GM12878 (cell line): ENCODE measurements around the gene CTR9. TPM values are rescaled to one million over a fixed set of nuclear protein-coding genes. Genes with fewer than 3 reads are reported as not detected.

ENCODE experiments used
- ASH2L ChIP-seq: fragments of 300-600, 200-600 bp; sonication (generic); IDR thresholded peaks from 2 replicates; pipeline ENCODE4 v1.6.1; 2017; ENCODE audit warnings: low read depth, mild to moderate bottlenecking, borderline replicate concordance
- ATF3 ChIP-seq: IDR thresholded peaks from 2 replicates; pipeline ENCODE4 v1.6.1; 2011; ENCODE audit warnings: low read depth, mild to moderate bottlenecking, low read length, moderate library complexity, borderline replicate concordance; ENCODE audit errors: extremely low read depth
- BACH1 ChIP-seq: fragments of 450-650 bp; IDR thresholded peaks from 2 replicates; pipeline ENCODE4 v1.6.1; 2017; ENCODE audit warnings: mild to moderate bottlenecking, borderline replicate concordance
- CHD1 ChIP-seq: IDR thresholded peaks from 2 replicates; pipeline ENCODE4 v1.6.1; 2012; ENCODE audit warnings: low read depth, low read length, improper control_type of control experiment
- CTCF ChIP-seq, 3 experiments: IDR thresholded peaks in 2 of 3; conservative IDR thresholded peaks in 1 of 3; 2 replicates each; pipeline ENCODE4 v1.5.1; 2011; ENCODE audit warnings: low read depth in 3 of 3, low read length in 3 of 3, mild to moderate bottlenecking in 3 of 3, control low read depth in 2 of 3, moderate library complexity in 2 of 3, inconsistent platforms in 1 of 3, mixed read lengths in 1 of 3; ENCODE audit not compliant: control insufficient read depth in 2 of 3, insufficient read depth in 1 of 3; ENCODE audit errors: extremely low read depth in 1 of 3
- EZH2 ChIP-seq: IDR thresholded peaks from 2 replicates; pipeline ENCODE4 v1.6.1; 2012; ENCODE audit warnings: low read depth, mild to moderate bottlenecking, control low read depth, inconsistent platforms, low read length, borderline replicate concordance; ENCODE audit not compliant: control insufficient read depth
- IRF3 ChIP-seq: fragments of 450-650 bp; IDR thresholded peaks from 2 replicates; pipeline ENCODE4 v1.6.1; 2014; ENCODE audit warnings: mild to moderate bottlenecking
- MTA3 ChIP-seq: IDR thresholded peaks from 2 replicates; pipeline ENCODE4 v1.6.1; 2012; ENCODE audit warnings: low read length, inconsistent platforms, borderline replicate concordance
- MXI1 ChIP-seq: fragments of 150-350 bp; IDR thresholded peaks from 2 replicates; pipeline ENCODE4 v1.6.1; 2011; ENCODE audit warnings: low read depth, mild to moderate bottlenecking, inconsistent platforms, low read length, improper control_type of control experiment
- MYB ChIP-seq: fragments of 150-350 bp; IDR thresholded peaks from 2 replicates; pipeline ENCODE4 v1.6.1; 2014; ENCODE audit warnings: mild to moderate bottlenecking, low read depth, low read length, borderline replicate concordance
- MYC ChIP-seq: IDR thresholded peaks from 2 replicates; pipeline ENCODE4 v1.6.1; 2011; ENCODE audit warnings: mild to moderate bottlenecking, low read length, moderate library complexity, inconsistent platforms; ENCODE audit not compliant: insufficient read depth, insufficient replicate concordance, insufficient read length, severe bottlenecking
- NR2F1 ChIP-seq: fragments of 450-650 bp; conservative IDR thresholded peaks from 2 replicates; pipeline ENCODE4 v1.6.1; 2017; ENCODE audit warnings: mild to moderate bottlenecking
- NRF1 ChIP-seq: conservative IDR thresholded peaks from 2 replicates; pipeline ENCODE4 v1.6.1; 2011; ENCODE audit warnings: mild to moderate bottlenecking, low read depth, low read length, improper control_type of control experiment
- PAX5 ChIP-seq: IDR thresholded peaks from 2 replicates; pipeline ENCODE4 v1.6.1; 2011; ENCODE audit warnings: low read depth, low read length, borderline replicate concordance
- PML ChIP-seq: IDR thresholded peaks from 2 replicates; pipeline ENCODE4 v1.6.1; 2012; ENCODE audit warnings: low read length, inconsistent platforms
- RAD51 ChIP-seq: fragments of 450-650 bp; IDR thresholded peaks from 2 replicates; pipeline ENCODE4 v1.6.1; 2016; ENCODE audit warnings: moderate library complexity, mild to moderate bottlenecking, inconsistent platforms
- RBBP5 ChIP-seq: fragments of 200-600 bp; sonication (generic); conservative IDR thresholded peaks from 2 replicates; pipeline ENCODE4 v1.6.1; 2016
- RUNX3 ChIP-seq: IDR thresholded peaks from 2 replicates; pipeline ENCODE4 v1.6.1; 2012; ENCODE audit warnings: low read length, inconsistent platforms
- SP1 ChIP-seq: IDR thresholded peaks from one replicate; pipeline ENCODE4 v1.6.1; 2011; ENCODE audit warnings: low read depth, low read length
- TCF12 ChIP-seq: IDR thresholded peaks from 2 replicates; pipeline ENCODE4 v1.6.1; 2011; ENCODE audit warnings: low read depth, mild to moderate bottlenecking, low read length
- TCF3 ChIP-seq: IDR thresholded peaks from 2 replicates; pipeline ENCODE4 v1.6.1; 2012; ENCODE audit warnings: low read depth, mild to moderate bottlenecking, low read length, borderline replicate concordance; ENCODE audit not compliant: insufficient read depth
- YBX1 ChIP-seq: fragments of 450-650 bp; IDR thresholded peaks from 2 replicates; pipeline ENCODE4 v1.6.1; 2016; ENCODE audit warnings: antibody characterized with exemption
- ZNF592 ChIP-seq: fragments of 450-650 bp; IDR thresholded peaks from 2 replicates; pipeline ENCODE4 v1.6.1; 2017; ENCODE audit warnings: mild to moderate bottlenecking, moderate library complexity
- ZNF622 ChIP-seq: fragments of 450-650 bp; IDR thresholded peaks from 2 replicates; pipeline ENCODE4 v1.6.1; 2017; ENCODE audit warnings: mild to moderate bottlenecking, inconsistent platforms
- polyA plus RNA-seq, 11 experiments: library from polyadenylated mRNA; depleted of rRNA in 4 of 11; unstranded in 6 of 11; stranded (reverse) in 5 of 11; fragments of >200 nt; fragmentation: Nextera tagmentation in 4 of 11; fragmentation: Illumina TruSeq in 1 of 11; extraction: Ambion mirVana in 4 of 11; extraction: Trizol in 1 of 11; gene quantifications; 1 replicate in 1 of 11; 2 replicates in 10 of 11; pipeline versions ENCODE4 v1.2.1 to v1.2.3, GENCODE V29; 2011 to 2016; ENCODE audit warnings: inconsistent platforms in 2 of 11, missing spikeins in 2 of 11, low read depth in 1 of 11
- total RNA-seq, 4 experiments: library from RNA; depleted of rRNA in 3 of 4; stranded (reverse); fragments of >200 nt in 3 of 4; fragmentation: Illumina TruSeq in 1 of 4; extraction: Trizol in 1 of 4; gene quantifications; 2 replicates each; pipeline versions ENCODE4 v1.2.1 to v1.2.3, GENCODE V29; 2013 to 2021

CTR9 gene
- total and polyA plus RNA-seq, 10 of the 15 experiments (the other 5 are each of a cell fraction or from before 2014, with no cell fraction given) = 13.9 to 54.9 (median 28.9) TPM

GRCh38 chr11:10808553-10809372, 57.7 kb downstream of the CTR9 start, which contains the start of gene EIF4G2 (continued):
- TF ChIP-seq ZNF592 (no peak), TCF3 (peak; percentile 96), RUNX3 (peak; percentile 33), RAD51 (no peak), MYB (no peak), ASH2L (peak; percentile 32; the same call in 1 of the 2 replicates), IRF3 (peak; percentile 62), ATF3 (no peak), YBX1 (no peak), CTCF (IDR thresholded peaks at IDR 0.05 in 2 of 3, conservative IDR thresholded peaks at IDR 0.05 in 1 of 3; ENCODE audit: control insufficient read depth in 2 of 3, extremely low read depth in 1 of 3, insufficient read depth in 1 of 3, low read depth in 3 of 3, low read length in 3 of 3) (no peak), MTA3 (peak; percentile 25; the same call in 1 of the 2 replicates), PML (peak; percentile 100), NRF1 (peak; percentile 39), CHD1 (peak; percentile 90), MYC (no peak), NR2F1 (no peak), BACH1 (peak; percentile 49), PAX5 (0 out of 2 replicates have a peak, but pooled peaks have one; percentile 45), MXI1 (peak; percentile 74), SP1 (peak; percentile 90), ZNF622 (no peak), RBBP5 (no peak), TCF12 (peak; percentile 91), EZH2 (no peak)
